HG02943 (cell line): Measurements from ENCODE around the gene C9orf43.
"Not testable (repeated sequence)": the region's sequence is repeated elsewhere in the genome, so short reads cannot be mapped to it uniquely, and the experiment has no call there.

Experiments used
- ATAC-seq: cut with Tn5 transposase; IDR thresholded peaks from one replicate; pipeline ENCODE4 v1.9.1; 2021; ENCODE audit warnings: mild to moderate bottlenecking, low read depth, moderate library complexity; ENCODE audit not compliant: unreplicated experiment

The C9orf43 gene

DNA sequence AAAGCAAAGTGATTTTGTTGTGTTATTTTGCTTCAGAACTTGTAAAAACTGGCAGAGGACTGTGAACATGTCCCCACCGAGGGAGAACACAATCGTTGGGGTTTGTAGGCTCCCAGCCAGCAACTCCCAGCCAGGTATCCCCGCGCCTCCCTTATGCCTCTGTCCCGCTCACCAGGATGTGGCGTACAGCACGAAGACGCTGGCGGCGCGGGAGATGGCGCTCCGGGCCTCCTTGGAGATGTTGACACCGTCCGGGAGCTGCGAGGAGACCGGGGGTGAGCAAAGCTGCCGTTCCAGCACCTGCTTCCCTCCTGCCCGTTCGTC is 702 bp upstream of the C9orf43 start:
- ATAC-seq: no peak

DNA sequence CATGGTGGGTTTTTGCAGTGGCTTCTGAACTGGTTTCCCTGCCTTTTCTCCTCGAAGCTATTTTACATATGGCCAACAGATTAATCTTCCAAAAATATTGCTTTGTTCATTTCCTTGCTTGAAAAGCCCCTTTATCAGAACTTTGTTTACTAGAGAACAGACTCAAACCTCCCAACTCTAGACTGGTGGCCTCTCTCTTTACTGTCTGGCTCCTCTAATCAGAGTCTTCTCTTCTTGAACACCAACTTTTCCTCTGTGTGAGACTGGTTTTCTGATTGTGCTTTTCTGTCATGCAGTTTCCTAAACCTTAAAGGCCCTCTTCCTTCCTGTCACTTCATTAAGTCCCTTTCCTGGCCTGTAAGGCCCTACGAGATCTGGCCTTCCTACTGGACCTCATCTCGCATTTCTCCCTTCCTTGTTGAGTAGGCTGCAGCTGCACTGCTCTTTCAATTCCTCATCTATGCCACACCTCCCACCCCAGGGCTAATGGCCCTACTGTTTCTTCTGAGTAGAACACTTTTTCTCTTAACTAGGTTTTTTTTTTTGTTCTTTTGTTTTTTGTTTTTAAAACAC is 5.7 kb downstream of the C9orf43 start:
- ATAC-seq: peak; percentile 92

DNA sequence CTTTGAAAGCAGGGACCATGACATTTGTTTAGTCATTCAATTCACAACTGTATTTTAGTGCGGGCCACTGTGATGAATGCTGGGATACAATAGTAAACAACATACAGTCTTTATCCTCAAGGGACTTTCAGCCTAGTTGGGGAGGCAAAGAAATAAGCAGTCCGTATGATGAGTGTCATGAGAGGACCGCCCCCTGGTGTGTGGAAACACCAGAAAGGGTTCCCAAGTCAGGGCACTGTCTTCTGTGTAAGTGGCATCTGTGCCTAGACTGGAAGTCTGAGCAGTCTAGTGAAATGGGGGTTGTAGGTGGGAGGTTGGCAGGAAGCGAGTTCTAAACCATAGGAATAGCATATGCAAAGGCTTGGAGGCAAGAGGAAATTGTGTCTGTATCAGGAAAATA is 6.8 kb downstream of the C9orf43 start:
- ATAC-seq: no peak

DNA sequence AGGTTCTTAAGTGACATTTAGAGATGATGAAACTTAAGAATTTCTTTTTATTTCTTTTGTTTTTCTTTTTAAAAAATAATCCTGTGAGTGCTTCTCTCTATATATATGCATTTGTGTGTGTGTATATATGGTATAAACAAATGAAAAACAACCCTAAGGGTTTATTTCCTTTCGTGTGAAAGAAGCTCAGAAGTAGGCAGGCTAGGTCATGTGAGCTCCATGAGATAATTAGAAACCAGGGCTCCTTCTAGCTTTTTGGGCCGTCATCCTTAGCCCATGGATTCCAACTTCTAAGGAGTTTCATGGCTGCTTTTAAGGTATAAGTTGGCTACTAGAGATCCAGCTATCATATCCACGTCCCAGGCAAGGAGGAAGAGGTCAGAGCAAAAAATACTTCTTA is 11.2 kb downstream of the C9orf43 start:
- ATAC-seq: no peak

DNA sequence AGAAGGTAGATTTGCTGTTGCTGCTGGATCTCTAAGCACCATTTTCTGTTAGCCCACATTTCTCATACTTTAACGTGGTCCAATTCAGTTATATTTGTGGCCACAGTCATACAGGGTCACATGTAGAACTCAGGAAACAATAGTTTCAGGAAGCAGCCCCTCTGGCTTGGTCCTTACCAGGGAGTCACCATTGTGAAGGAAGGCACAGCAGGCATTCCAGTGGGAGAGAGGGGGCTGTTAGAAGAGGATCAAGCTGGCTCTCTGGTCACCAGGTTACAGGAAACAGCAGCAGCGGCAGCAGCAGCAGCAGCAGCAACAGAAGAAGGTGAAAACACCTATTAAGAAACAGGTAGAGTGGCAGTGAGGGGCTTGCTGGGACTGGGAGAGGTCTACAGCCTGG is 14.5 kb downstream of the C9orf43 start:
- ATAC-seq: no peak

DNA sequence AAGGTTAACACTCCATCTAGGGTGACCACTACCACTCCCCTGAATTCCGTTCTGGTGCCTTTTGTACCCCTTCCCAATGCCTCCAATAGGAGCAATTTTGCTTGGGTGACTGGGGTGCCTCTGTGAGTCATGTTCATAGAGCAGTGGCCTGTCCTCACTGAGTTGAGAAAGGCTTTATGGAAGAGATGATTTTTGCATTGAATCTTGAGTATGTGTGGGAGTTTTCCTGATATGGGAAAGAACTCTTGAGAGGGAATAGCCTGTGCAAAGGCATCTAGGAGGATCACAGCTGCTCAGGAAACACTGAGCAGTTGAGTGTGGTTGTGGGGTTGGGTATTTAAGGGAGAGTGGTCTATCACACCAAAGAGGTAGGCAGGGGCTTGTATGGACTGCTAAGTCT is 16.2 kb downstream of the C9orf43 start:
- ATAC-seq: no peak

DNA sequence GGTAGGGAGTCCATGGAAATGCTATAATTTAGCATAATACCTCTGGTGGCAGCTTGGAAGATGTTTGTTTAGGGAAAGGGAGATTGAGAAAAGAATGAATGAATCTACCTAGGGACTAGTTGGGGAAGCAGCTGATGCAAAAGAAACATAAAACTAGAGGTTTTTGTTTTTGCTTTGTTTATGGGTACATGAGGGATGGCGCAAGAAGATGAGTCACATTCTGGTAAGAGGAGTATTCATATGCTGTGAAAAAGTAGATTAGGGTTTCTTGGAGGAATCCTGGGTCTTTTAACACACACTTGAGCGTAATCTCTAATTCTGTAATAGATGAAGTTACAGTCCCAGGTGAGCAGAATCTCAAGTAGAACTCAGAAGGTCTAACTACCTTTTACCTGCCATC is 17.1 kb downstream of the C9orf43 start:
- ATAC-seq: no peak

DNA sequence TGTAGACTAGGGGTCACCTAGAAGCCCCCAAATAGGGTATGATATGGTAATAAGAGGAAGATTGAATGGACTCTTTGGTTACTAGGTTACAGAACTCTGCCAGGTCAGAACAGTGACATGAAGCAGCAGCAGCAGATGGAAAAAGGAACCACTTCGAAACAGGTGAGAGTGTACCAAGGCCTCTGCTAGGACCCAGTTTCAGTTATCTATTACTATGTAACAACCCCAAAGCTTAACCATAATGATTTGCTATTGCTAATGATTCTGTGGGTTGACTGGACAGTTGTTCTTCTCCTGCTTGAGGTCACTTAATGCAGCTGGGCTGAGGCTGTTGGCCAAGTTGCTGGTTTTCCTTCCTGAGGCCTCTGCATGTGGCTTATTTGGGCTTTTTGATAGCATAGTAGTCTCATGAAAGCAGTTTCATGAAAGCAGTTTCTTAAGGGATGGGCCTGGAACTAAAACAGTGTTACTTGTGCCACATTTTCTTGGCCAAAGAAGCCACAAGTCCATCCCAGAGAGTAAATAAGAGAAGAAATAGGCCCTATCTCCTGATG is 17.6 kb downstream of the C9orf43 start:
- ATAC-seq: no peak

DNA sequence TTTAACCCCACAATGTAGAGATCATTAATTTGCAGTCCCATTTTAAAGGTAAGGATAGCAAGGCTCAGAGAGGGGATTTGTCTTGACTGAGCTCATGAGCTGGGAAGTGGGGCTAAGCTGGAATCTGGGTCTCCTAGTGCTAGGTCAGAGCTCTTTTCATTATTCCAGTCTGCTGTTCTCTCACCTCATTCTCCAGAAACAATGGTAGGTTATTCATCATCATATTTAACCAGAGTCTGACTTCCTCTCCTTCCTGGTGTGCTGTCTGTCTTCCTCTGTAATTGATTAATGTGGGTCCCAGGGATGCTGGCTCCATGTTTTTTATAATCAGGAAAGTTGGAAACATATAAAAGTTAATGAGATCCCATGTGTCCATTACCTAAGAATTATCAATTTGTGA is 20.6 kb downstream of the C9orf43 start:
- no peak for ATAC-seq

DNA sequence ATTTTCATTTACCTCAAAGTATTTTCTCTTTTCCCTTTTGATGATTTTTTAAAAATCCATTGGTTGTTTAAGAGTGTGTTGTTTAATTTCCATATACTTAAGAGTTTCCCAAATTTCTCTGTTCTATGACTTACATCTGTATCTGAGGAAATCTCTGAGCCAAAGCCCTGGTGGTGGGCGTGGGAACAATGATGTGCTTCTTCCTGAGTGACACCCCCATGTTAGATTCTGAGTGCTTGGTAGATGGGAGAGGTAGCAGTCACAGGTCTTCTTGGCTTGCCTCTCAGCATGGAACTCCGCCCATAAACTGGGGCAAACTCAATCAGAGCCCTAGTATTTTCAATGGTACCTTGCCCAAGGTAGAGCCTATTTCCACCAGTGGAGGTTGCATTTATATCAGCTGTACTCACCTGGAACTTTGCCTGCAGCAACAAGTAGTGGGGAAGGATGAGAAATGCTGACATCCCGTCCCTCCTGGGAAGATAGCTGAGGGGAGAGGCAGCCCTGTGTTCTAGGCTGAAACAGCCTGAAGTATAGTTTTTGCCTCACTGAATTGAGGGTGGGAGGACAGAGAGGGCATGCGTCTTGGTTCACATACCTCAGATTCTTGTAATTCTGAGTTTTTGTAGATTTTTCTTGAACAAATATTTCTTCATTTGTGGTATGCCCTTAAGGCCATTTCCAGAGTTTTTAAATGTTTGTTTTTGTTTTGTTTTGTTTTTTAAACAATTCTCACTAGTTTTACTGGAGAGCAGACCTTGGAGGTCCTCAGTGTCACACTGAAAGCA is 26.4 kb downstream of the C9orf43 start:
- ATAC-seq: no peak

DNA sequence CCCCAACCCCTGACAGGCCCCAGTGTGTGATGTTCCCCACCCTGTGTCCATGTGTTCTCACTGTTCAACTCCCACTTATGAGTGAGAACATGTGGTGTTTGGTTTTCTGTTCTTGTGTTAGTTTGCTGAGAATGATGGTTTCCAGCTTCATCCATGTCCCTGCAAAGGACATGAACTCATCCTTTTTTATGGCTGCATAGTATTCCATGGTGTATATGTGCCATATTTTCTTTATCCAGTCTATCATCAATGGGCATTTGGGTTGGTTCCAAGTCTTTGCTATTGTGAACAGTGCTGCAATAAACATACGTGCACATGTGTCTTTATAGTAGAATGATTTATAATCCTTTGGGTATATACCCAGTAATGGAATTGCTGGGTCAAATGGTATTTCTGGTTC is 27.2 kb downstream of the C9orf43 start:
- ATAC-seq: not testable (repeated sequence)

DNA sequence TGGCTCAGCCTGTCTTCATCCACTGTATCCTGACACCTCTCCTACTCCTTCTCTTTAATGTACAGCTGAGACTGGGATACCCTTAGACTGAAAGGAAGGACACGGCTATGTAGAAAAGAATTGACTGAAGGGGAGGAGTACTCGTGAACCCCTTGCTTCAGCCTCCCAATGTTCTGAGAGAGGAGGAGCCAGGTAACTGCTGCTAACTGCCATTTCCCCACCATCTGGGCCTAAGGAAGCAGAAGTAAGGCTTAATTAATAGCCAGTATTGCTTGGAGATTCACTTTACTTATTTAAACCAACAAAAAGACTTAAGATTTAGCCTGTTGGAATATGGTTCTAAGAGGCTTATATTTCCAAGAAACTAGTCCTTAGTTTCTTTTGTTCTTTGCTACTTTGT is 34.2 kb downstream of the C9orf43 start:
- no peak for ATAC-seq

DNA sequence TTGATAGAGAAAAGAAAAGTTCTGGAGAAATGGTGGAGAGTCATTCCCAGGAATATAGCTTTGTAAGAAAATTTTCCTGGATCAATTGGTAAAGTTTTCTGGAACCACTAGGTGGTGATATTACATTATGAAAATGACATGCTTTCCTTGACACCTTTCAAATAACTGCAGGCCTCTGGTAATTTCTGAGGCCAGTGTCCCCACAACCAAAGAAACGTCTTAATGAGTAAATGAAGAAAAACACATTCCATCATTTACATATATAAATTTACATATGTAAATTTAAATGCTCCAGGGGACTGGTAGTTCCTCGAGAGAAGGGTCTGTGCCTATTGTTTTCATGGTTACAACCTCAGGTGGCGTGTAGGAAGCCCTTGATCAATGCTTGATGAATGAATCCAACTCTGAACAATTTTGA is 35.8 kb downstream of the C9orf43 start:
- no peak for ATAC-seq

DNA sequence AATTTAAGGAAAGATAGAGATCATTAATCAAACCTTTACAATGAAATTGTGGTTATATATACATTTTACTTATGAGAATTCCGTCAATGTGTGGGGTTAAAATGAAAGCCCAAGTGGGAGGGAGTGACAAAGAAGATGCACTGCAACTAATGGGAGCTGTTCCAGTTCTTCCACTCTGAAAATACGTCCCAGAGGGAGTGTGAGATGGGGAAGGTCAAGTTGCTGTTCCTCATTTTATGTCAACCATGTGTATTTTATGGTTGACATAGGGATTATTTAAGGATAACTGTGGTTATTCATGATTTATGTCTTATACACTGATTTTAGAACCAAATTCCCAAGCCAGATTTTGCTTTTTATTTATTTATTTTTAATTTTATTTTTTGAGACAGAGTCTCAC is 38.8 kb downstream of the C9orf43 start:
- no peak for ATAC-seq

DNA sequence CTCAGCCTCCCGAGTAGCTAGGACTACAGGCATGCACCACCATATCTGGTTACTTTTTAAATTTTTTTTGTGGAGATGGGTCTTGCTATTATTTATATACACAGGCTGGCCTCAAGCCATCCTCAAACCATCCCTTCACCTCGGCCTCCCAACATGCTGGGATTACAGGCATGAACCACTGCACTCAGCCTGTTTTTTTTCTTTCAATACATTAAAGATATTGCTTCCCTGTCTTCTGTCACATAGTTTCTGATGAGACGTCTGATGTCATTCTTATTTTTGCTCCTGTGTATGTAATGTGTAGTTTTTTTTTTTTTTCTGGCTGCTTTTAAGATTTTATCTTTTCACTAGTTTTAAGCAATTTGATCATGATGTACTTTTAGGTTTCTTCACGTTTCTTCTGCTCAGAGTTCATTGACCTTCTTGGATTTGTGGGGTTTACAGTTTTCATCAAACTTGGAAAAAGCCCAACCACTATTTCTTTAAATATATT is 41.6 kb downstream of the C9orf43 start:
- no peak for ATAC-seq

DNA sequence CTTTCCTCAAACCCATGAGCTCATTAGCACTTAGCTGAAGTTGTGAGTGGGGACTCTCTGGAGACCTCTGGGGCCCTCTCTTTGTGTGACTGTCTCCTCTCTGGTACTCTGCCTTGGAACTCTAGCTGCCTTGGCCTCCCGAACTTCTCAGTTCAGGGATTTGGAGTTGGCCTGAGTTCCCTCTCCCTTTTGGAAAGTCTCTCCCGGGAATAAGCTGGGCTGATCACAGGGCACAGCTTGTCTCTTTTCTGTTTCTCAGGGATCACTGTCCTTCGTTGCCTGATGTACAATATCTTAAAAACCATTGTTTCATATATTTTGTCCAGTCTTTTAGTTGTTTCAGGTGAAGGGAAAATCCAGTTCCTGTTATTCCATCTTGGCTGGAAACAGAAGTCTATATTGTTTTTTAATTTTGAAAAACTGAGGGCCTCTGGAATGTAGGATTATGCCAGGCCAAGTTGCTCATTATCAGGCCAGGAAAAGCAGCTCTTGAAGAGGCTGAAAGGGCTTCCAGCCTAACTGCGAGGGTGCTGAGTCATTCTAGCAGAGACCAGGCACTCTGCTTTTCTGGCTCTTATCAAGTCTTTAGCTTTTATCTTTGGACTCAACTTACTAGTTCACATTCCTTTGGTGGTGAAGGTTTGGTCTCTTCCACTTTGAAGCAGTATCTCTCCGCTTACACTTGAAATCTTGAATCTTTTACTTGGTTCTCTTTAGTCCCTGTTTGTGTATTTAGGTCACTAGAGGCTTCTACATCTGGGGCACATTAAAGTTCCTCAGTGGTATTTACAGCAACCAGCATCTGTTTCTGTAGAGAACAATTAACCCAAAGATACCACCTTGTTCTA is 44.6 kb downstream of the C9orf43 start:
- no peak for ATAC-seq

DNA sequence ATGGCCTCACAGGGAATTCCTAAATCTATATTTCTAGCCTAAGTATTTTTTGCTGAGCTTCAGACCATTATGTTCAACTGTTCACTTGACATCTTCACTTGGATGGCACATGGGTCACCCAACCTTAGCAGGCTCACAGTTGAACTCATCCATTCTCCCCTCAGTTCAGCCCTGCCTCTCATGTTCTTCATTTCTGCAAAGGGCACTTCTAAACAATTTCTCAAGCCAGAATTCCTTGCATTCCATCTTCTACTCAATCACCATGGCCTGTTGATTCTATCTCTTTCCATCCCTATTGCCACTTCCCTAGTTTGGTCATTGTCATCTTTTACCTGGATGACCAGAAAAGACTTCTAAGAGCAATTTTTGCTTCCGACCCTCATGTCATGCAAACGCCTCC is 45.7 kb downstream of the C9orf43 start:
- no peak for ATAC-seq

DNA sequence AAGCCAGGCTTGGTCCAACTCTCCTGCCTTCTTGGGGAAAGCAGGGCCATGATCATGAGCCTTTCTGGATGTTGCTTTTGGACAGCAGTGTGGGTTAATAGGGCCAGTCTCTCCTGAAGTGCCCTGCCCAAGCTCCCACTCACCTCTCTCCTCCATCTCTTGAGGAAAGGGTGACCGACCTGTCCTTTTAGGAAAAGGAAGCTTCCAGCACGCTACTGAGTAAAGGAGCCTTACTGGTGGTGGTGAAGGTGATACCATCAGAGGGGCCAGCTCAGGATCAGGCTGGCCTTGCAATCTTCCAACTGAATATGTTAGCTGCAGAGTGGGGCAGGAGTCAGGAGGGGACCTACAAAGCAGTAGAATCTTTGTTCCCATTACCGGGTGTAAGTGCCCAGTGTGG is 50.7 kb downstream of the C9orf43 start:
- ATAC-seq: no peak

DNA sequence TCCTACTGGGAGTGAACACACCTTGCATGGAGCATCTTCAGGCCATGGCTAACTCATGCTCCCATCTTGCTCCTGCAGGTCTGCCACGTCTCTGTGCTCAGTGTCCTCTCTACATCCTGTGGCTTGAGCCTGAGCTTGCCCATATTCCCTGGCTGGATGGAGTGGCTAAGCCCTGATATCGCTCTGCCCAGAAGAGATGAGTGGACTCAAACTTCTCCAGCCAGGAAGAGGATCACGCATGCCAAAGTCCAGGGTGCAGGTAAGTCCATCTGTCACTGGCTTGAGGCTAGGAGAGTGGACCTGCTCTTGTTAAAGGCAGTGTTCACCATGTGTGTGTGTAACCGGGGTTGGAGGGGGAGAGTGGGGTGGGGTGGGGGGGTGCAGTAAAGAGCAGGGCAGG is 51.4 kb downstream of the C9orf43 start:
- ATAC-seq: no peak

DNA sequence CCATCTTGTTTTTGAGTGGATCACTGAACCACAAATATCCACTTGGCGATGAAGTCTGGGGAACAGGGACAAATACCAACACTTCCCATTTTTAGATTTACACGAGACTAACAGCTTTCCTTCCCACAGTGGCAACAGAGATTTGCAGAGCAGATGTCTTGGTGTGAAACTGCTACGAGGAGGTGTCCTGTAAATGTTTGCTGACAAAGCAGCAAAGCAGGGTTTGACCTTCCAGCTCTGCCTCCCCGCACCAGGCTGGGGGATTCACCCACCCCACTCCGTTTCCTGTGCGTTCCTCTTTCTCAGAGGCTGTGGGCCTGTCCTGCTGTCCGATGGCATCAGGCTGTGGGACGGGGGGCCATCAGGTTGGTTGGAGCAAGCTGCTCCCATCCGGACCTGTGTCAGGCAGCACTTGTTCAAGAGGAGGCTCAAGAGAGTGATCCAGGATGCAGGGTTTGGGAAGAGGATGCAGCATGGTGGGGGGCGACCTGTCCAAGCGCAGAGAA is 52.3 kb downstream of the C9orf43 start:
- no peak for ATAC-seq
